Measurements from ENCODE around the gene CRLF2. TPM values are rescaled to one million over a fixed set of nuclear protein-coding genes. Genes with fewer than 3 reads are reported as not detected.
A peak's percentile ranks its signal among the peaks of the same experiment; 100 is the strongest.

Gene CRLF2
- total RNA-seq, 1 experiment from 2014 or later, result 0.76 TPM

DNA sequence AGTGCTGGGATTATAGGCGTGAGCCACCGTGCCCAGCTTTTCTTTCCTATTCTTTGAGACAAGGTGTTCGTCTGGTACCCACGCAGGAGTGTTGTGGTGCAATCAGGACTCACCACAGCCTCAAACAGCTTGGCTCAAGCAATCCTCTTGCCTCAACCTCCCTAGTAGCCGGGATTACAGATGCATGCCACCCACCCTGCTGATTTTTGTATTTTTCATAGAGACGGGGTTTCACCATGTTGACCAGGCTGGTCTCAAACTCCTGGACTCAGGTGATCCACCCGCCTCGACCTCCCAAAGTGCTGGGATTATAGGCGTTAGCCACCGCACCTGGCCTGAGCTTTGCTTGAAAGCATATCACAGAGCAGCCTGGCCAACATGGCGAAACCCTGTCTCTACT, 1.5 kb upstream of the CRLF2 start:
- CTCF ChIA-PET, result no interaction called here

DNA sequence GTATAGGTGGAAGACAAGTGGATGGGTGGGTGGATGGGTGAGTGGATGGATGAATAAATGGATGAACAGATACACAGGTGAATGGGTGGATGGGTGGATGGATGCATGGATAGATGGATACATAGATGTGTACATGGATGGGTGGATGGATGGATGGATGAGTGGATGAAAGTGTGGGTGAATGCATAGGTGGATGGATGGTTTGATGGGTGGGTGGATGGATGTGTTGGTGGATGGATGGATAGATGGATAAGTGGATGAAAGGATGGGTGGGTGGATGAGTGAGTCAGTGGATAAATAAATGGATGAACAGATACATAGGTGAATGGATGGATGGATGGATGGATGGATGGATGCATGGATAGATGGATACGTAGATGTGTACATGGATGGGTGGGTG, 1.6 kb downstream of the CRLF2 start:
- Histone ChIP-seq H3K4me2 (no peak overlapping the region), H3K4me1 (replicated peaks; ENCODE audit: insufficient read depth) (peaks cover 36% of the 10 kb centered on the region), H3K79me2 (ENCODE audit: low read depth) (no peaks in the 10 kb centered on the region), H3K9me2 (ENCODE audit: insufficient read depth) (no peaks in the 10 kb centered on the region), H4K20me1 (ENCODE audit: insufficient read depth) (no peaks in the 10 kb centered on the region), H3K9me3 (ENCODE audit: insufficient read depth, low read depth) (no peaks in the 10 kb centered on the region), H3K36me3 (ENCODE audit: low read depth) (no peaks in the 10 kb centered on the region), H3K4me3 (no peak overlapping the region), H2AFZ (no peak overlapping the region), H3K27ac (no peak overlapping the region), H3K27me3 (ENCODE audit: insufficient read depth, low read depth) (no peaks in the 10 kb centered on the region), H3F3A (ENCODE audit: insufficient read depth, low read depth) (peaks cover 32% of the 10 kb centered on the region)
- intact Hi-C loops (cut with micrococcal nuclease; ENCODE audit: unreplicated experiment), result no loop called here
- BruUV-seq (replicated peaks), result no TSS peak
- DNase-seq, result no peak
- TF ChIP-seq, protein P1, sequence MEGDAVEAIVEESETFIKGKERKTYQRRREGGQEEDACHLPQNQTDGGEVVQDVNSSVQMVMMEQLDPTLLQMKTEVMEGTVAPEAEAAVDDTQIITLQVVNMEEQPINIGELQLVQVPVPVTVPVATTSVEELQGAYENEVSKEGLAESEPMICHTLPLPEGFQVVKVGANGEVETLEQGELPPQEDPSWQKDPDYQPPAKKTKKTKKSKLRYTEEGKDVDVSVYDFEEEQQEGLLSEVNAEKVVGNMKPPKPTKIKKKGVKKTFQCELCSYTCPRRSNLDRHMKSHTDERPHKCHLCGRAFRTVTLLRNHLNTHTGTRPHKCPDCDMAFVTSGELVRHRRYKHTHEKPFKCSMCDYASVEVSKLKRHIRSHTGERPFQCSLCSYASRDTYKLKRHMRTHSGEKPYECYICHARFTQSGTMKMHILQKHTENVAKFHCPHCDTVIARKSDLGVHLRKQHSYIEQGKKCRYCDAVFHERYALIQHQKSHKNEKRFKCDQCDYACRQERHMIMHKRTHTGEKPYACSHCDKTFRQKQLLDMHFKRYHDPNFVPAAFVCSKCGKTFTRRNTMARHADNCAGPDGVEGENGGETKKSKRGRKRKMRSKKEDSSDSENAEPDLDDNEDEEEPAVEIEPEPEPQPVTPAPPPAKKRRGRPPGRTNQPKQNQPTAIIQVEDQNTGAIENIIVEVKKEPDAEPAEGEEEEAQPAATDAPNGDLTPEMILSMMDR (conservative IDR thresholded peaks at IDR 0.05), result no peak
- no peak for TF ChIP-seq EZH2 (IDR thresholded peaks at IDR 0.05; ENCODE audit: low read depth)
- CTCF ChIA-PET, result no interaction called here
- POLR2A ChIA-PET (ENCODE audit: unreplicated experiment), result no interaction called here

More for the DNA sequence above, 1.5 kb upstream of the CRLF2 start:
- Histone ChIP-seq H3K36me3 (ENCODE audit: low read depth) (no peaks in the 10 kb centered on the region), H3K4me3 (no peak overlapping the region), H3K4me2 (no peak overlapping the region), H3K27me3 (ENCODE audit: insufficient read depth, low read depth) (no peaks in the 10 kb centered on the region), H3F3A (ENCODE audit: insufficient read depth, low read depth) (peaks cover 11% of the 10 kb centered on the region), H2AFZ (no peak overlapping the region), H4K20me1 (ENCODE audit: insufficient read depth) (no peaks in the 10 kb centered on the region), H3K79me2 (ENCODE audit: low read depth) (no peaks in the 10 kb centered on the region), H3K4me1 (replicated peaks; ENCODE audit: insufficient read depth) (peaks cover 12% of the 10 kb centered on the region), H3K9me3 (ENCODE audit: insufficient read depth, low read depth) (no peaks in the 10 kb centered on the region), H3K27ac (no peak overlapping the region), H3K9me2 (ENCODE audit: insufficient read depth) (no peaks in the 10 kb centered on the region)
- intact Hi-C loops (cut with micrococcal nuclease; ENCODE audit: unreplicated experiment), result no loop called here
- TF ChIP-seq EZH2 (IDR thresholded peaks at IDR 0.05; ENCODE audit: low read depth), result no peak
- TF ChIP-seq, protein P1 (conservative IDR thresholded peaks at IDR 0.05), result no peak
- DNase-seq, result no peak
- no TSS peak for BruUV-seq (replicated peaks)
- POLR2A ChIA-PET (ENCODE audit: unreplicated experiment), result no interaction called here

DNA sequence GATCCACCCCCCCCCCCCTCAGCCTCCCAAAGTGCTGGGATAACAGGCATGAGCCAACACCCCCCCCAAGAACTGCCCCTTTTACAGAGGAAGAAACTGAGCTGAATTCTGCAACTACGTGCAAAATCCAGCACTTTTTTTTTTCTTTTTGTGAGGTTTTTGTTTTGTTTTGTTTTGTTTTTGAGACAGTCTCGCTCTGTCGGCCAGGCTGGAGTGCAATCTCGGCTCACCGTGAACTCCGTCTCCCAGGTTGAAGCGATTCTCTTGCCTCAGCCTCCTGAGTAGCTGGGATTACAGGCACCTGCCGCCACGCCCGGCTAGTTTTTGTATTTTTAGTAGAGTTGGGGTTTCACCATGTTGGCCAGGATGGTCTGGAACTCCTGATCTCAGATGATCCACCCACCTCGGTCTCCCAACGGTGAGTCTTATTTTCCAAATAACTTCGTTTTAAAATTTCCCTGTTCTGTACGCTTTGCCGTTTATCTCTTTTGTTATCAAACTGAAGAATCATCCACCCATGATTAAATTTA, 4.9 kb downstream of the CRLF2 start:
- no peaks in the 10 kb centered on the region for H3K9me2 ChIP-seq (ENCODE audit: insufficient read depth)
- DNase-seq, result no peak
- no TSS peak for BruUV-seq (replicated peaks)
- H3K27ac ChIP-seq, result peak overlapping the region; percentile 94
- peaks cover 36% of the 10 kb centered on the region for H3K4me1 ChIP-seq (replicated peaks; ENCODE audit: insufficient read depth)
- H4K20me1 ChIP-seq (ENCODE audit: insufficient read depth), result no peaks in the 10 kb centered on the region
- no peaks in the 10 kb centered on the region for H3K79me2 ChIP-seq (ENCODE audit: low read depth)
- intact Hi-C loops (cut with micrococcal nuclease; ENCODE audit: unreplicated experiment), result loop anchor here (1.0 to 5.0 kb wide), 3 partner anchors 36 to 245 kb away; partner anchors contain the start of gene ASMTL
- H3F3A ChIP-seq (ENCODE audit: insufficient read depth, low read depth), result peaks cover 32% of the 10 kb centered on the region
- CTCF ChIA-PET, result no interaction called here
- TF ChIP-seq, protein P1 (conservative IDR thresholded peaks at IDR 0.05), result no peak
- no peak for TF ChIP-seq EZH2 (IDR thresholded peaks at IDR 0.05; ENCODE audit: low read depth)
- H2AFZ ChIP-seq, result peak overlapping the region; percentile 65
- POLR2A ChIA-PET (ENCODE audit: unreplicated experiment), result no interaction called here
- H3K4me2 ChIP-seq, result peak overlapping the region; percentile 72
- peak overlapping the region; percentile 47; the same call in 1 of the 2 replicates for H3K4me3 ChIP-seq
- H3K9me3 ChIP-seq (ENCODE audit: insufficient read depth, low read depth), result no peaks in the 10 kb centered on the region
- H3K36me3 ChIP-seq (ENCODE audit: low read depth), result no peaks in the 10 kb centered on the region
- no peaks in the 10 kb centered on the region for H3K27me3 ChIP-seq (ENCODE audit: insufficient read depth, low read depth)

Data from PC-9 (cell line).